PC-3 (cell line): ENCODE data around the gene RXRA. TPM values are rescaled to one million over a fixed set of nuclear protein-coding genes. Genes with fewer than 3 reads are reported as not detected.

Experiments
- ATAC-seq: fragments of 200-7000 bp; cut with Tn5 transposase; 2 replicates; pipeline ENCODE4 v1.9.1; 2020; ENCODE audit warnings: mild to moderate bottlenecking, moderate library complexity
- BruUV-seq: library from RNA; stranded (reverse); fragments of 400-500 nt; replicated peaks from 2 replicates; lab custom pipeline; 2021; lab: Mats Ljungman, UMichigan
- CTCF ChIA-PET: fragments of 300-600 bp; sonication (Branson Sonifier 250); formaldehyde crosslinking; loops from one replicate; lab custom pipeline; 2022; ENCODE audit warnings: antibody characterized with exemption; lab: Charles Lee
- POLR2A ChIA-PET: fragments of 300-600 bp; sonication (Branson Sonifier 250); formaldehyde crosslinking; loops from one replicate; lab custom pipeline; 2022; ENCODE audit warnings: antibody characterized with exemption; ENCODE audit not compliant: unreplicated experiment; lab: Charles Lee
- DNase-seq: peaks from one replicate; pipeline ENCODE4 v3.0.0-alpha.2; 2015
- H2AFZ ChIP-seq: fragments of 300-600 bp; sonication (generic); 2 replicates; pipeline ENCODE4 v1.6.0; 2016; ENCODE audit warnings: antibody characterized with exemption, low read length
- H3F3A ChIP-seq: fragments of 300-600 bp; sonication (generic); one replicate; pipeline ENCODE4 v1.6.0; 2017; ENCODE audit warnings: antibody characterized with exemption, low read length, control low read depth, mild to moderate bottlenecking; ENCODE audit not compliant: unreplicated experiment
- H3K27ac ChIP-seq: fragments of 300-600 bp; sonication (generic); 2 replicates; pipeline ENCODE4 v1.5.1; 2016; ENCODE audit warnings: mild to moderate bottlenecking, low read length
- H3K27me3 ChIP-seq: fragments of 300-600 bp; sonication (generic); 2 replicates; pipeline ENCODE4 v1.6.1; 2016; ENCODE audit warnings: low read length, mixed read lengths
- H3K36me3 ChIP-seq: fragments of 300-600 bp; sonication (generic); 2 replicates; pipeline ENCODE4 v1.6.1; 2016; ENCODE audit warnings: low read depth, mixed run types, low read length, mixed read lengths
- H3K4me1 ChIP-seq: fragments of 300-600 bp; sonication (generic); 2 replicates; pipeline ENCODE4 v1.5.1; 2016; ENCODE audit warnings: low read length; ENCODE audit not compliant: insufficient read depth
- H3K4me2 ChIP-seq: fragments of 300-600 bp; sonication (generic); 2 replicates; pipeline ENCODE4 v1.6.0; 2016; ENCODE audit warnings: low read length
- H3K4me3 ChIP-seq: fragments of 300-600 bp; sonication (generic); 2 replicates; pipeline ENCODE4 v1.5.1; 2016; ENCODE audit warnings: mild to moderate bottlenecking, low read length, mixed read lengths
- H3K79me2 ChIP-seq: fragments of 300-600 bp; sonication (generic); 2 replicates; pipeline ENCODE4 v1.6.1; 2017; ENCODE audit warnings: low read length, mixed read lengths
- H3K9ac ChIP-seq: fragments of 300-600 bp; sonication (generic); 2 replicates; pipeline ENCODE4 v1.6.0; 2016; ENCODE audit warnings: mild to moderate bottlenecking, low read length
- H3K9me2 ChIP-seq: fragments of 300-600 bp; sonication (generic); replicated peaks from 2 replicates; pipeline ENCODE4 v1.6.1; 2016; ENCODE audit warnings: mixed run types, low read length, mixed read lengths
- H3K9me3 ChIP-seq: fragments of 300-600 bp; sonication (generic); 2 replicates; pipeline ENCODE4 v1.6.1; 2016; ENCODE audit warnings: low read length, mixed read lengths
- H4K20me1 ChIP-seq: fragments of 300-600 bp; sonication (generic); 2 replicates; pipeline ENCODE4 v1.6.1; 2016; ENCODE audit warnings: low read length, mixed read lengths
- EZH2 ChIP-seq: fragments of 300-600 bp; sonication (generic); IDR thresholded peaks from one replicate; pipeline ENCODE4 v1.6.1; 2017; ENCODE audit warnings: antibody characterized with exemption, mild to moderate bottlenecking, low read length; ENCODE audit not compliant: unreplicated experiment
- EZH2phosphoT487 ChIP-seq: fragments of 300-600 bp; sonication (generic); IDR thresholded peaks from 2 replicates; pipeline ENCODE4 v1.6.1; 2018; ENCODE audit warnings: mild to moderate bottlenecking, antibody characterized with exemption, low read length, borderline replicate concordance
- intact Hi-C: fragments of 100-400 bp; cut with micrococcal nuclease; formaldehyde crosslinking; loops from 2 replicates; pipeline ENCODE4 v1.9.0; 2023
- total RNA-seq: library from RNA; depleted of rRNA; stranded (reverse); fragments of >200 nt; gene quantifications from 2 replicates; pipeline ENCODE4 v1.2.3, GENCODE V29; 2014
- TF ChIP-seq, protein P1 (sequence below): fragments of 300-600 bp; sonication (generic); conservative IDR thresholded peaks from 2 replicates; pipeline ENCODE4 v1.5.1; 2017; ENCODE audit warnings: antibody characterized with exemption, low read depth, mild to moderate bottlenecking, low read length

Gene RXRA
- total RNA-seq, 1 experiment from 2014 or later, result 17.5 TPM

DNA sequence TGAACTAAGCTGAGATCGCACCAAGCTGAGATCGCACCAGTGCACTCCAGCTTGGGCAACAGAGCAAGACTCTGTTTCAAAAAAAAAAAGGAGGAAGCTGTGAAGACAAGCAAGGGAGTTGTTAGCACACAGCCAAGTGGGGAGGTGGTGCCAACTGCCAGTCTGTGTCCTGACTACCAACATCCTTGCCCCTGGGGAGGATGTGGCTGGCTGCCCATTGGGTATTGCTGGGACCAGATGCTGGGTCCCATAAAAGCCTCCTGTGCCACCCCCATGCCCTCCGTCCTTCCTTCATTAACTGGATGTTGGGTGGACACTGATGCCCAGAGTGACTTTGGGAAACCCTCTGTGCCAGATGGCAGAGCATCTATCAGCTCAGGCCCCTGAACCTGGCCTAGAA is 158.2 kb downstream of the RXRA start:
- H3K27me3 ChIP-seq, result no peaks in the 10 kb centered on the region
- H3K9me3 ChIP-seq, result no peaks in the 10 kb centered on the region
- no TSS peak for BruUV-seq
- no peaks in the 10 kb centered on the region for H4K20me1 ChIP-seq
- intact Hi-C loops, result no loop called here
- ChIA-PET CTCF (no interaction called here), POLR2A (no interaction called here)
- no peaks in the 10 kb centered on the region for H3F3A ChIP-seq
- H3K4me3 ChIP-seq, result no peak overlapping the region
- no peak overlapping the region for H3K4me2 ChIP-seq
- TF ChIP-seq EZH2 (no peak), EZH2phosphoT487 (no peak)
- TF ChIP-seq, protein P1, sequence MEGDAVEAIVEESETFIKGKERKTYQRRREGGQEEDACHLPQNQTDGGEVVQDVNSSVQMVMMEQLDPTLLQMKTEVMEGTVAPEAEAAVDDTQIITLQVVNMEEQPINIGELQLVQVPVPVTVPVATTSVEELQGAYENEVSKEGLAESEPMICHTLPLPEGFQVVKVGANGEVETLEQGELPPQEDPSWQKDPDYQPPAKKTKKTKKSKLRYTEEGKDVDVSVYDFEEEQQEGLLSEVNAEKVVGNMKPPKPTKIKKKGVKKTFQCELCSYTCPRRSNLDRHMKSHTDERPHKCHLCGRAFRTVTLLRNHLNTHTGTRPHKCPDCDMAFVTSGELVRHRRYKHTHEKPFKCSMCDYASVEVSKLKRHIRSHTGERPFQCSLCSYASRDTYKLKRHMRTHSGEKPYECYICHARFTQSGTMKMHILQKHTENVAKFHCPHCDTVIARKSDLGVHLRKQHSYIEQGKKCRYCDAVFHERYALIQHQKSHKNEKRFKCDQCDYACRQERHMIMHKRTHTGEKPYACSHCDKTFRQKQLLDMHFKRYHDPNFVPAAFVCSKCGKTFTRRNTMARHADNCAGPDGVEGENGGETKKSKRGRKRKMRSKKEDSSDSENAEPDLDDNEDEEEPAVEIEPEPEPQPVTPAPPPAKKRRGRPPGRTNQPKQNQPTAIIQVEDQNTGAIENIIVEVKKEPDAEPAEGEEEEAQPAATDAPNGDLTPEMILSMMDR, result no peak
- H3K36me3 ChIP-seq, result no peaks in the 10 kb centered on the region
- ATAC-seq, result no peak
- DNase-seq, result no peak
- H3K27ac ChIP-seq, result no peak overlapping the region
- no peak overlapping the region for H2AFZ ChIP-seq
- H3K4me1 ChIP-seq, result no peaks in the 10 kb centered on the region
- no peaks in the 10 kb centered on the region for H3K9me2 ChIP-seq
- no peak overlapping the region for H3K9ac ChIP-seq
- no peaks in the 10 kb centered on the region for H3K79me2 ChIP-seq

DNA sequence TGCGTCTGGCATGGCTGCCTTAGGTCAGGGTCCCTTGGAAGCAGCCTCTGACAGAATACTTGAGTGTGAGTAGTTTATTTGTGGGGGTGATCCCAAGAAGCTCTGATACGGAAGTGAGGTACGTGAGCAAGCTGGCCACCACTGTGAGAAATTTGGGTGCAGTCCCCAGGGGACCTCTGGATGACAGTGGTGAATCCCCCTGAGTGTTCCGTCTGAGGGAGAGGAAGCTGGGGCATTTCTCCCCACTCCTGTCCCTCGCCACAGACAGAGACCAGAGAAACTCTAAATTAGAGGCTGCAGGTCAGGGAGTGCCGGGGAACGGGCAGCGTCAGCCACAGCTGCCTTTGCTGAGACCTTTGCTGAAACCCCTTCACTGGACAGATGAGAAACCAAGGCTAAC is 159.4 kb downstream of the RXRA start:
- DNase-seq (no peak), ATAC-seq (no peak)
- TF ChIP-seq EZH2 (no peak), EZH2phosphoT487 (no peak)
- TF ChIP-seq, protein P1, result no peak
- no peaks in the 10 kb centered on the region for H3K4me1 ChIP-seq
- no peak overlapping the region for H3K27ac ChIP-seq
- H3K9ac ChIP-seq, result no peak overlapping the region
- no peaks in the 10 kb centered on the region for H3F3A ChIP-seq
- POLR2A ChIA-PET, result no interaction called here
- H3K9me3 ChIP-seq, result no peaks in the 10 kb centered on the region
- BruUV-seq, result no TSS peak
- CTCF ChIA-PET, result no interaction called here
- intact Hi-C loops, result no loop called here
- no peaks in the 10 kb centered on the region for H4K20me1 ChIP-seq
- no peaks in the 10 kb centered on the region for H3K36me3 ChIP-seq
- H3K4me3 ChIP-seq, result no peak overlapping the region
- no peaks in the 10 kb centered on the region for H3K79me2 ChIP-seq
- no peaks in the 10 kb centered on the region for H3K9me2 ChIP-seq
- H3K4me2 ChIP-seq, result no peak overlapping the region
- H3K27me3 ChIP-seq, result no peaks in the 10 kb centered on the region
- no peak overlapping the region for H2AFZ ChIP-seq

DNA sequence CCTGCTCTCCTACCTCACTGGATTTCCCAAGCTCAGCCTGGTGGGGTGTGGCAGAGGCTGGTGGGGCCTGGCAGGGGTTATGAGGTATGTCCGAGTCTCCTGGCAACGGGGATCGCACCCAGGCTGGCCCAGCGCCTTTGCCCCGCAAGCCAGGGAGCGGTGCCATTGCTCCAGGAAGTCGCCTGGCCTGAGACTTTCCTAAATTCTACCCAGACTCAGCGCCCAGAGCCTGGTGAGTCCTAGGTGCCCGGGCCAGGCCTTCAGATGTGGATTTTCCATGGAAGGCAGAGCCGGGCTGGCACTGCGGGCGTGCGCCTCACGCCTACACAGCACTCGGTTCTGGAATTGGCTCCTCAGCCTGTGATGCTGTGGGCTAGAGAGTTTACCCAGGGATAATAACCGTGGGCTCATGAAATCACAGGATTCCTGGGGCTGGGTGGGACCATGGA is 159.9 kb downstream of the RXRA start:
- H3K27me3 ChIP-seq, result no peaks in the 10 kb centered on the region
- H3K27ac ChIP-seq, result no peak overlapping the region
- no peaks in the 10 kb centered on the region for H3K79me2 ChIP-seq
- ChIA-PET CTCF (no interaction called here), POLR2A (no interaction called here)
- H3K4me3 ChIP-seq, result no peak overlapping the region
- no peaks in the 10 kb centered on the region for H3K36me3 ChIP-seq
- ATAC-seq (no peak), DNase-seq (no peak)
- H2AFZ ChIP-seq, result no peak overlapping the region
- TF ChIP-seq, protein P1, result no peak
- TF ChIP-seq EZH2 (no peak), EZH2phosphoT487 (no peak)
- no peaks in the 10 kb centered on the region for H3F3A ChIP-seq
- H4K20me1 ChIP-seq, result no peaks in the 10 kb centered on the region
- H3K4me2 ChIP-seq, result no peak overlapping the region
- no peaks in the 10 kb centered on the region for H3K4me1 ChIP-seq
- intact Hi-C loops, result no loop called here
- no peak overlapping the region for H3K9ac ChIP-seq
- no peaks in the 10 kb centered on the region for H3K9me3 ChIP-seq
- no TSS peak for BruUV-seq
- no peaks in the 10 kb centered on the region for H3K9me2 ChIP-seq
